ENCODE results near the gene NUCB2.

The NUCB2 gene

DNA sequence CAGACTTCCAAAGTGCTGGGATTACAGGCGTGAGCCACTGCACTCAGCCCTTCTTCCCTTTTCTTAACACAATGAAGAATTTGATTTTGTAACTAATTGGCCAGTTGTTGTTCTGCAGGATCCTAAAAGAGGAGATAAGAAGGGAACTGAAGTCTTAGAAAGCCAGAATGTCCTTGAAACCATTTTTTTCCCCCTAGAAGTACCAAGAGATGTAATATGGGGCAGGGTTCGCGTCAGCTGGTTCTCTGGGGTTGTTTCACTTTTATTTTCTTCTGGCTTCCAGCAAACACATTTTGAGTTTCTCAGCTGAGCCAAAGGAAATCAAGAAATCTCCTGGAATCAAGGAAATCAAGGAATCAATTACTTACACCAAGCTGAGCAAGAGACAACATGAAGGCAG, 7.6 kb upstream of the NUCB2 start:
- no peaks in the 10 kb centered on the region for H3K36me3 ChIP-seq (ENCODE audit: control insufficient read depth, insufficient read depth, low read length)
- no peaks in the 10 kb centered on the region for H3K27me3 ChIP-seq (ENCODE audit: control insufficient read depth, insufficient read depth, low read length)
- no peaks in the 10 kb centered on the region for H3K4me1 ChIP-seq (ENCODE audit: control insufficient read depth, insufficient read depth, low read length)
- H3K9ac ChIP-seq (ENCODE audit: low read depth, low read length), result no peak overlapping the region
- no peak overlapping the region for H3K27ac ChIP-seq (ENCODE audit: low read depth, low read length)
- H3K9me3 ChIP-seq (ENCODE audit: control insufficient read depth, insufficient read depth, low read length), result no peaks in the 10 kb centered on the region
- H3K4me3 ChIP-seq (ENCODE audit: low read depth, low read length), result no peak overlapping the region

DNA sequence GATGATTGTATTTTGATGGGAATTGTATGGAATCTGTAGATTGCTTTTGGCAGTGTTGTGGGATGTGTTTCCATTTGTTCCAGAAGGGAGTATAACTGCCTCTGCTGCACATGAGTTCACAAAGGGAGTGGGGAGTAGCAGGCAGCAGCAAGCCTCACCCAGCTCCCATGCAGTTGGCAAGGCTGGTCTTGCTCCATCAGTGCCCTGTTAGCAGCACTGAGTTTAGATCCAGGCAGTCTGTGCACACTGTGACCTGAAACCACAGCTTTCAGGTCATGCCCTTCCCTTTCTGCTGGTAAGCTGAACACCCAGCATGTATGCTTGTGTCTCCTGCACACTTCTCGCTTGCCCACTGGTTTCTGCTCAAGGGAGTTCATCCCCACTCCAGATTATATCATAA, 3.7 kb upstream of the NUCB2 start:
- peaks cover 9% of the 10 kb centered on the region for H3K27me3 ChIP-seq (ENCODE audit: control insufficient read depth, insufficient read depth, low read length)
- H3K4me1 ChIP-seq (ENCODE audit: control insufficient read depth, insufficient read depth, low read length), result no peaks in the 10 kb centered on the region
- no peak overlapping the region for H3K27ac ChIP-seq (ENCODE audit: low read depth, low read length)
- H3K4me3 ChIP-seq (ENCODE audit: low read depth, low read length), result no peak overlapping the region
- H3K9ac ChIP-seq (ENCODE audit: low read depth, low read length), result no peak overlapping the region
- no peaks in the 10 kb centered on the region for H3K9me3 ChIP-seq (ENCODE audit: control insufficient read depth, insufficient read depth, low read length)
- H3K36me3 ChIP-seq (ENCODE audit: control insufficient read depth, insufficient read depth, low read length), result no peaks in the 10 kb centered on the region

- no peak overlapping the region for H3K27ac ChIP-seq (ENCODE audit: low read depth, low read length)
- H3K27me3 ChIP-seq (ENCODE audit: control insufficient read depth, insufficient read depth, low read length), result peaks cover 10% of the 10 kb centered on the region
- H3K4me3 ChIP-seq (ENCODE audit: low read depth, low read length), result no peak overlapping the region
- H3K9me3 ChIP-seq (ENCODE audit: control insufficient read depth, insufficient read depth, low read length), result no peaks in the 10 kb centered on the region
- H3K36me3 ChIP-seq (ENCODE audit: control insufficient read depth, insufficient read depth, low read length), result no peaks in the 10 kb centered on the region
- H3K4me1 ChIP-seq (ENCODE audit: control insufficient read depth, insufficient read depth, low read length), result no peaks in the 10 kb centered on the region
- no peak overlapping the region for H3K9ac ChIP-seq (ENCODE audit: low read depth, low read length)
Observed at GRCh38 chr11:17273211-17273610, 3.3 kb upstream of the NUCB2 start.

DNA sequence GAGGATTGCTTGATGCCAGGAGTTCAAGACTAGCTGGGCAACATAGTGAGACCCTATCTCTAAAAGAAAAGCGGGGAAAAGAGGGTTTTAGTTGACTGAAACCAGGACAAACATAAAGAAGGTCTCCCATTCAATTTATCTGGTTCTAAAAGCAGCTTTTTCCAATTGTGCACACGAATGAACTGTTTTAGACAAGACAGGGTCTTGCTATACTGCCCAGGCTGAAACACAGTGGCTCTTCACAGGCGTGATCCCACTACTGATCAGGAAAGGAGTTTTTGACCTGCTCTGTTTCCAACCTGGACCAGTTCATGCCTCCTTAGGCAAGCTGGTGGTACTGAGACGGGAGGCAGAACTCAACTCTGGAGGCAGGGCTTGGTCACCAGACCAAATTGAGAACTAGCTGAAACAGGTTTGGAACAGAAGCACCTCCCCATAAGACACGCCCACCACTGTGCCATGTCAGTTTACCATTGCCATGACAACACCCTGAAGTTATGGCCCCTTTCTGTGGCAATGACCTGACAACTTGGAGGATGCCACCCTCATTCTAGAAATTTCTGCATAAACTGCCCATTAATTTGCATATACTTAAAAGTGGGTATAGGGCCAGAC, 2.8 kb upstream of the NUCB2 start:
- H3K36me3 ChIP-seq (ENCODE audit: control insufficient read depth, insufficient read depth, low read length), result no peaks in the 10 kb centered on the region
- H3K27me3 ChIP-seq (ENCODE audit: control insufficient read depth, insufficient read depth, low read length), result peaks cover 10% of the 10 kb centered on the region
- no peaks in the 10 kb centered on the region for H3K4me1 ChIP-seq (ENCODE audit: control insufficient read depth, insufficient read depth, low read length)
- no peak overlapping the region for H3K4me3 ChIP-seq (ENCODE audit: low read depth, low read length)
- H3K9ac ChIP-seq (ENCODE audit: low read depth, low read length), result no peak overlapping the region
- H3K9me3 ChIP-seq (ENCODE audit: control insufficient read depth, insufficient read depth, low read length), result no peaks in the 10 kb centered on the region
- H3K27ac ChIP-seq (ENCODE audit: low read depth, low read length), result no peak overlapping the region

DNA sequence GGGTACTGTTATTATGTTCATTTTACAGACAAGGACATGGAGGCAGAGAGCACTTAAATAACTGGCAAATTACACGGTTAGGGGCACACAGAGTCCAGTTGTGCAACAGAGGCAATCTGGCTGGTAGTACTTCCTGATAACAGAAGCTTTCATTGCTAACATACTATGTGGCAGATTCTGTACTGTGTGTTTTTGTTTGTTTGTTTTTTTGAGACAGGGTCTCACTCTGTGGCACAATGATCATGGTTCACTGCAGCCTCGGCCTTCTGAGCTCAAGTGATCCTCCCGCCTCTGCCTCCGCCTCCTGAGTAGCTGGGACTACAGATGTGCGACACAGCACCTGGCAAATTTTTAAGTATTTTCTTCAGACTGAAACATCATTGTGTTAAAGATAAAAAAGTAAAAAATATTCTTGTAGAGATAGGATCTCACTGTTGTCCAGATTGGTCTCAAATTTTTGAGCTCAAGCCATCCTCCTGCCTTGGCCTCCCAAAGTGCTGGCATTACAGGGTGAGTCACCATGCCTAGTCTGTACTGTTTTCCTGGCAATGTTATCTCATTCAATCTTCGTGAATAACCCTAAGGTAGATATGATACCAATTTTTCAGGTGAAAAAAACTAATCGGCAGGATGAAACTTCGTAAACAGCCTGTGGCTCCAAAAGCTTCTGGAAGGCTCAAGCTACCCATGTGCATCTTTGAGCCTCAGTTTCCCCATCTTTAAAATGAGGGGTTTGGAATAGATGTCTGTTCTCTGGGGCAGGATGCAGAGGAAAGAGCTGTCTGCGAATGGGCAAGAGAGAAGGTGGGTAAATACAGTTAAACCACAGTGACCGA, 921 bp upstream of the NUCB2 start:
- Histone ChIP-seq H3K9me3 (ENCODE audit: control insufficient read depth, insufficient read depth, low read length) (no peaks in the 10 kb centered on the region), H3K9ac (ENCODE audit: low read depth, low read length) (peak overlapping the region; percentile 78), H3K27ac (ENCODE audit: low read depth, low read length) (peak overlapping the region; percentile 70), H3K4me1 (ENCODE audit: control insufficient read depth, insufficient read depth, low read length) (no peaks in the 10 kb centered on the region), H3K4me3 (ENCODE audit: low read depth, low read length) (peak overlapping the region; percentile 92), H3K27me3 (ENCODE audit: control insufficient read depth, insufficient read depth, low read length) (peaks cover 10% of the 10 kb centered on the region), H3K36me3 (ENCODE audit: control insufficient read depth, insufficient read depth, low read length) (no peaks in the 10 kb centered on the region)

DNA sequence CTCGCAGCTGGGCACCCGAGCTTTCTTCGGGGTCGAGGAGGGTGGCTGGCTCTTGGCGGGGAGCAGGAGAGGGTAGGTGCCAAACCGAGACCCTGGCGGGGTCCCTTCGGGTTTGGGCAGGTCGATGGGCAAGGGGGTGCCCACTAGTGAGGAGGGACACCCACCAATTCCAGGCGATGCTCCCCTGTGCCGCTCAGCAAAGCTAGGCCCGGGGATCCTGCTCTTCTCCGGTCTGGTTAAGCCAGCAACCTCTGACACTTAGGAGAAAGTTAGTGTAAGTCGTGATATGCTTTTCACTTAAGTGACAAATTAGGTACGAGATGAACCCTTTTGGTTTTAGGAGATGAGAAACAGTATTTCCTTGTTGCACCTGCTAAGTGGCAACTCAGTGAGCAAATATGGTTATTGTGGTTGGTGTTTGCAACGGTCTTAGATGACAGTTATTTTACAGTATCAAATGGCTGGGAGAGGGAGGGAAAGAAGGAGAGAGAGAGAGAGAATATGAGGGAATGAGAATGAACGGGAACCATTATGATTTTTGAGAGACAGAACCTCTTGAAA, 565 bp downstream of the NUCB2 start:
- Histone ChIP-seq H3K4me3 (ENCODE audit: low read depth, low read length) (peak overlapping the region; percentile 92), H3K27ac (ENCODE audit: low read depth, low read length) (peak overlapping the region; percentile 20), H3K9me3 (ENCODE audit: control insufficient read depth, insufficient read depth, low read length) (no peaks in the 10 kb centered on the region), H3K4me1 (ENCODE audit: control insufficient read depth, insufficient read depth, low read length) (no peaks in the 10 kb centered on the region), H3K9ac (ENCODE audit: low read depth, low read length) (peak overlapping the region; percentile 57; the same call in 1 of the 2 replicates), H3K27me3 (ENCODE audit: control insufficient read depth, insufficient read depth, low read length) (peaks cover 10% of the 10 kb centered on the region), H3K36me3 (ENCODE audit: control insufficient read depth, insufficient read depth, low read length) (no peaks in the 10 kb centered on the region)

DNA sequence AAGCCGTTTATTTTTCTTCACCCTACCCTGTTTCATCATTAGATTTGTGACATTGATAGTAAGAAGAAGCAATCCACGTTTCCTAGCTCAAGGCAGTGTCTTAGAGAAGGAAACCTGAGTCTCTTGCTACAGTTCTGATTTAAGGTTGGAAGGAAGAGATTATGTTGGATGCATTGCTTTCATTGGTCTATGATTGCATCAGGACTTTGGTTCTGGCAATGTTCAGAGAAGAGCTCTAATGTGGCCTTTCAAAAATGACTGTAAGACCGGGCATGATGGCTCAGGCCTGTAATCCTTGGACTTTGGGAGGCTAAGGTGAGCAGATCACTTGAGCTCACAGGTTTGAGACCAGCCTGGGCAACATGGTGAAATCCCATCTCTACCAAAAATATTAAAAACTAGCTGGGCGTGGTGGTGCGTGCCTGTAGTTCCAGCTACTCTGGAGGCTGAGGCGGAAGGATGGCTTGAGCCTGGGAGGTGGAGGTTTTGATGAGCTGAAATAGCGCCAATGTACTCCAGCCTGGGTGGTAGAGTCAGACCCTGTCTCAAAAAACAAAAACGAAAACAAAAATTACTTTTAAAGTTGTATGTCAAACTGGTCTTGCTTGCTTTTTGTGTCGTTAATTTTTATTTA, 4.1 kb downstream of the NUCB2 start:
- Histone ChIP-seq H3K36me3 (ENCODE audit: control insufficient read depth, insufficient read depth, low read length) (0 out of 2 replicates have a peak, but pooled peaks cover 2% of the 10 kb centered on the region), H3K4me1 (ENCODE audit: control insufficient read depth, insufficient read depth, low read length) (no peaks in the 10 kb centered on the region), H3K4me3 (ENCODE audit: low read depth, low read length) (no peak overlapping the region), H3K9ac (ENCODE audit: low read depth, low read length) (no peak overlapping the region), H3K9me3 (ENCODE audit: control insufficient read depth, insufficient read depth, low read length) (no peaks in the 10 kb centered on the region), H3K27me3 (ENCODE audit: control insufficient read depth, insufficient read depth, low read length) (peaks cover 10% of the 10 kb centered on the region), H3K27ac (ENCODE audit: low read depth, low read length) (no peak overlapping the region)

GRCh38 chr11:17286332-17286731, 9.8 kb downstream of the NUCB2 start:
- Histone ChIP-seq H3K36me3 (ENCODE audit: control insufficient read depth, insufficient read depth, low read length) (0 out of 2 replicates have a peak, but pooled peaks cover 7% of the 10 kb centered on the region), H3K27ac (ENCODE audit: low read depth, low read length) (no peak overlapping the region)

DNA sequence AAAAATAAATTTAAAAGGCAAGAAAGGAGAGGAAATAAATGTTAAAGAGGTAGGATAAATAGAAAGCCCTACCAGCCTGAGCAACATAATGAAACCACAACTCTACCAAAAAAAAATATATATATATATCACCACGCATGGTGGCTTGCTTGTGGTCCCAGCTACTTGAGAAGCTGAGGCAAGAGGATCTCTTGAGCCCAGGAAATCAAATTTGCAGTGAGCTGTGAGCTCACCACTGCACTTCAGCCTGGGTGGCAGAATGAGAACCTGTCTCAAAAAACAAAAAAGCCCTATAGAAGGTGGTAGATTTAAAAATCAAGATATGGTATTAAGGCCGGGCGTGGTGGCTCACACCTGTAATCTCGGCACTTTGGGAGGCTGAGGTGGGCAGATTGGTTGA, 10.5 kb downstream of the NUCB2 start:
- Histone ChIP-seq H3K9ac (ENCODE audit: low read depth, low read length) (no peak overlapping the region), H3K36me3 (ENCODE audit: control insufficient read depth, insufficient read depth, low read length) (0 out of 2 replicates have a peak, but pooled peaks cover 7% of the 10 kb centered on the region), H3K4me3 (ENCODE audit: low read depth, low read length) (no peak overlapping the region), H3K9me3 (ENCODE audit: control insufficient read depth, insufficient read depth, low read length) (no peaks in the 10 kb centered on the region), H3K4me1 (ENCODE audit: control insufficient read depth, insufficient read depth, low read length) (no peaks in the 10 kb centered on the region), H3K27me3 (ENCODE audit: control insufficient read depth, insufficient read depth, low read length) (no peaks in the 10 kb centered on the region), H3K27ac (ENCODE audit: low read depth, low read length) (no peak overlapping the region)

More at GRCh38 chr11:17286332-17286731, 9.8 kb downstream of the NUCB2 start:
- H3K9me3 ChIP-seq (ENCODE audit: control insufficient read depth, insufficient read depth, low read length), result no peaks in the 10 kb centered on the region
- no peak overlapping the region for H3K4me3 ChIP-seq (ENCODE audit: low read depth, low read length)
- no peaks in the 10 kb centered on the region for H3K27me3 ChIP-seq (ENCODE audit: control insufficient read depth, insufficient read depth, low read length)
- no peaks in the 10 kb centered on the region for H3K4me1 ChIP-seq (ENCODE audit: control insufficient read depth, insufficient read depth, low read length)
- H3K9ac ChIP-seq (ENCODE audit: low read depth, low read length), result no peak overlapping the region

- H3K4me3 ChIP-seq (ENCODE audit: low read depth, low read length), result no peak overlapping the region
- H3K4me1 ChIP-seq (ENCODE audit: control insufficient read depth, insufficient read depth, low read length), result no peaks in the 10 kb centered on the region
- H3K9ac ChIP-seq (ENCODE audit: low read depth, low read length), result no peak overlapping the region
- no peak overlapping the region for H3K27ac ChIP-seq (ENCODE audit: low read depth, low read length)
- no peaks in the 10 kb centered on the region for H3K9me3 ChIP-seq (ENCODE audit: control insufficient read depth, insufficient read depth, low read length)
- no peaks in the 10 kb centered on the region for H3K27me3 ChIP-seq (ENCODE audit: control insufficient read depth, insufficient read depth, low read length)
- no peaks in the 10 kb centered on the region for H3K36me3 ChIP-seq (ENCODE audit: control insufficient read depth, insufficient read depth, low read length)
Observed at GRCh38 chr11:17291710-17292109, 15.2 kb downstream of the NUCB2 start.

DNA sequence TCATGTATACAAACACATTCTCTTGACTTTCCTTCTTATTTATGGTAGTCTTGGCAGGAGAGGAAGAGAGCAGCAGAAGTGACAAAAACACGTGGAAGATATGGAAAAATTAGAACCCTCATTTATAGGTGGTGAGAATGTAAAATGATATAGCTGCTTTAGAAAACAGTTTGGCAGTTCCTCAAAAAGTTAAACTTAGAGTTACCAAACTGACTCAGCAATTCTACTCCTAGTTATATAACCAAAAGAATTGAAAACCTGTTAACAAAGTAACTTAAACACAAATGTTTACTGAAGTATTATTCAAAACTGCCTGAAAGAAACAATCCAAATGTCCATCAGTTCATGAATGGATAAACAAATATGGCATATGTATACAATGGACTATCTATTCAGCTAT, 16.8 kb downstream of the NUCB2 start:
- Histone ChIP-seq H3K4me3 (ENCODE audit: low read depth, low read length) (no peak overlapping the region), H3K36me3 (ENCODE audit: control insufficient read depth, insufficient read depth, low read length) (no peaks in the 10 kb centered on the region), H3K27ac (ENCODE audit: low read depth, low read length) (no peak overlapping the region), H3K27me3 (ENCODE audit: control insufficient read depth, insufficient read depth, low read length) (no peaks in the 10 kb centered on the region), H3K4me1 (ENCODE audit: control insufficient read depth, insufficient read depth, low read length) (no peaks in the 10 kb centered on the region), H3K9ac (ENCODE audit: low read depth, low read length) (no peak overlapping the region), H3K9me3 (ENCODE audit: control insufficient read depth, insufficient read depth, low read length) (no peaks in the 10 kb centered on the region)
